Neural progenitor cell (in vitro differentiated cells): ENCODE data around the gene MAT2A. TPM values are rescaled to one million over a fixed set of nuclear protein-coding genes. Genes with fewer than 3 reads are reported as not detected.
A peak's percentile ranks its signal among the peaks of the same experiment; 100 is the strongest.

Source experiments
- DNase-seq: peaks from one replicate; pipeline ENCODE4 v3.0.0-alpha.2; 2016; ENCODE audit warnings: low spot score
- H2AFZ ChIP-seq: fragments of 200-600 bp; sonication (generic); replicated peaks from 2 replicates; pipeline ENCODE4 v1.6.1; 2016; ENCODE audit warnings: antibody characterized with exemption
- H3F3A ChIP-seq: fragments of 200-600 bp; sonication (generic); 2 replicates; pipeline ENCODE4 v1.6.1; 2016; ENCODE audit warnings: antibody characterized with exemption, low read depth
- H3K27ac ChIP-seq: fragments of 200-600 bp; sonication (generic); 2 replicates; pipeline ENCODE4 v1.5.1; 2016; ENCODE audit warnings: mild to moderate bottlenecking
- H3K27me3 ChIP-seq: fragments of 200-600 bp; sonication (generic); 2 replicates; pipeline ENCODE4 v1.6.1; 2016; ENCODE audit warnings: mild to moderate bottlenecking, moderate library complexity
- H3K36me3 ChIP-seq: fragments of 200-600 bp; sonication (generic); 2 replicates; pipeline ENCODE4 v1.5.1; 2016
- H3K4me1 ChIP-seq: fragments of 200-600 bp; sonication (generic); 2 replicates; pipeline ENCODE4 v1.6.1; 2016; ENCODE audit warnings: mixed run types
- H3K4me2 ChIP-seq: fragments of 200-600 bp; sonication (generic); 2 replicates; pipeline ENCODE4 v1.6.1; 2016
- H3K4me3 ChIP-seq: fragments of 200-600 bp; sonication (generic); 2 replicates; pipeline ENCODE4 v1.5.1; 2016
- H3K79me2 ChIP-seq: fragments of 200-600 bp; sonication (generic); 2 replicates; pipeline ENCODE4 v1.6.1; 2016; ENCODE audit warnings: low read depth
- H3K9ac ChIP-seq: fragments of 200-600 bp; sonication (generic); 2 replicates; pipeline ENCODE4 v1.6.1; 2016
- H3K9me3 ChIP-seq: fragments of 200-600 bp; sonication (generic); 2 replicates; pipeline ENCODE4 v1.5.1; 2016; ENCODE audit warnings: low read depth
- H4K20me1 ChIP-seq: fragments of 200-600 bp; sonication (generic); 2 replicates; pipeline ENCODE4 v1.6.1; 2016; ENCODE audit warnings: low read depth
- H3K27ac Mint-ChIP-seq: 3 replicates; pipeline ENCODE4 v1.8.0; 2021; ENCODE audit warnings: mixed read lengths
- H3K27me3 Mint-ChIP-seq: 2 replicates; pipeline ENCODE4 v1.8.0; 2022; ENCODE audit warnings: low read depth, mild to moderate bottlenecking, inconsistent platforms, moderate library complexity, mixed read lengths; ENCODE audit not compliant: insufficient read depth
- H3K36me3 Mint-ChIP-seq: 3 replicates; pipeline ENCODE4 v1.8.0; 2021; ENCODE audit warnings: mixed read lengths
- H3K4me1 Mint-ChIP-seq: 3 replicates; pipeline ENCODE4 v1.8.0; 2021; ENCODE audit warnings: mixed read lengths
- H3K4me3 Mint-ChIP-seq: 3 replicates; pipeline ENCODE4 v1.8.0; 2021; ENCODE audit warnings: mild to moderate bottlenecking, moderate library complexity, mixed read lengths
- H3K9me3 Mint-ChIP-seq: 3 replicates; pipeline ENCODE4 v1.8.0; 2020; ENCODE audit warnings: mixed read lengths
- EZH2 ChIP-seq: fragments of 200-600 bp; sonication (generic); IDR thresholded peaks from 2 replicates; pipeline ENCODE4 v1.6.1; 2017; ENCODE audit warnings: antibody characterized with exemption, mild to moderate bottlenecking, moderate library complexity
- EZH2phosphoT487 ChIP-seq: fragments of 200-600 bp; sonication (generic); IDR thresholded peaks from 2 replicates; pipeline ENCODE4 v1.6.1; 2017; ENCODE audit warnings: antibody characterized with exemption
- total RNA-seq: library from RNA; depleted of rRNA; stranded (reverse); fragments of >200 nt; gene quantifications from 2 replicates; pipeline ENCODE4 v1.2.3, GENCODE V29; 2015; ENCODE audit warnings: low replicate concordance
- TF ChIP-seq, protein P1 (sequence below): fragments of 200-600 bp; sonication (generic); IDR thresholded peaks from 2 replicates; pipeline ENCODE4 v1.5.1; 2017; ENCODE audit warnings: antibody characterized with exemption, mild to moderate bottlenecking

The MAT2A gene
- total RNA-seq, 1 donor from 2014 or later, result 221 TPM

DNA sequence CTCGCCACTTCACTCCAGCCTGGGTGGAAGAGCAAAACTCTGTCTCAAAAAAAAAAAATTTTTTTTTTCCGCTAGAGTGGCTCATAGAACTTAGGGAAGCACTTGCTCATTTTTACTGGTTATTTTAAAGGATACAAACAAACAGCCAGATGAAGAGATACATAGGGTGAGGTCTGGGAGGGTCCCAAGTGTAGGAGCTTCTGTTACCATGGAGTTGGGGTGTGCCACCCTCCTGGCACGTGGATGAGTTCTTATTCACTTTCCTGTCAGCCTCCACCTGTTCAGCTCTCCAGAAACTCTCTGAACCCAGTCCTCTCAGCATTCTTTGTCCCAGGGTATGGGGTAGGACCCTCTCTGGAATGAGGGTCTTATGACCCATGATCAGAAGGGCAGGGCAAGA is 4.9 kb upstream of the MAT2A start:
- H3K27me3 Mint-ChIP-seq, result peaks cover 3% of the 10 kb centered on the region
- no peak overlapping the region for H3K4me3 ChIP-seq

DNA sequence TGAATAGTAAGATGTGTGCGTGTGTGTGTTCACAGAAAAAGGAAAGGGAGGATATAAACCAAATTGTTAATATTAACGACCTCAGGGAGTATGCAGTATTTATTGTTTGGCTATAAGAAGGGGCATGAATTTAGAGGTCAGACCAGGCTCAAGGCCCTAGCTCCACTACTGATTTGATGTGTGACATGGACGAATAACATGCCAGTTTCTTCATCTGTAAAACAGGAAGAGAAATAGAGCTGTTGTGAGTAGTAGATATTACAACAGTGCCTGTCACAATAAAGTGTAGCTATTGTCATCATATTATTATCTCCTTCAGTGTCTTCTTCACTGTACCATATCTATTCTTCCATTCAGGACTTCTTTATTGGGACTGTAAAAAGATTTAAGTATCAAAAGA is 4.1 kb upstream of the MAT2A start:
- Mint-ChIP-seq H3K27me3 (peaks cover 4% of the 10 kb centered on the region), H3K36me3 (peaks cover 2% of the 10 kb centered on the region), H3K9me3 (peaks cover 4% of the 10 kb centered on the region), H3K4me3 (no peak overlapping the region), H3K4me1 (peaks cover 21% of the 10 kb centered on the region), H3K27ac (peak overlapping the region; percentile 18)
- peaks cover 17% of the 10 kb centered on the region for H3F3A ChIP-seq
- peaks cover 31% of the 10 kb centered on the region for H3K79me2 ChIP-seq
- H3K36me3 ChIP-seq, result no peaks in the 10 kb centered on the region
- peaks cover 17% of the 10 kb centered on the region for H3K4me1 ChIP-seq
- no peak for DNase-seq
- H3K4me2 ChIP-seq, result no peak overlapping the region
- H3K9ac ChIP-seq, result no peak overlapping the region
- H3K27me3 ChIP-seq, result no peaks in the 10 kb centered on the region
- no peaks in the 10 kb centered on the region for H3K9me3 ChIP-seq
- no peak overlapping the region for H3K4me3 ChIP-seq
- TF ChIP-seq EZH2phosphoT487 (no peak), EZH2 (no peak)
- TF ChIP-seq, protein P1, sequence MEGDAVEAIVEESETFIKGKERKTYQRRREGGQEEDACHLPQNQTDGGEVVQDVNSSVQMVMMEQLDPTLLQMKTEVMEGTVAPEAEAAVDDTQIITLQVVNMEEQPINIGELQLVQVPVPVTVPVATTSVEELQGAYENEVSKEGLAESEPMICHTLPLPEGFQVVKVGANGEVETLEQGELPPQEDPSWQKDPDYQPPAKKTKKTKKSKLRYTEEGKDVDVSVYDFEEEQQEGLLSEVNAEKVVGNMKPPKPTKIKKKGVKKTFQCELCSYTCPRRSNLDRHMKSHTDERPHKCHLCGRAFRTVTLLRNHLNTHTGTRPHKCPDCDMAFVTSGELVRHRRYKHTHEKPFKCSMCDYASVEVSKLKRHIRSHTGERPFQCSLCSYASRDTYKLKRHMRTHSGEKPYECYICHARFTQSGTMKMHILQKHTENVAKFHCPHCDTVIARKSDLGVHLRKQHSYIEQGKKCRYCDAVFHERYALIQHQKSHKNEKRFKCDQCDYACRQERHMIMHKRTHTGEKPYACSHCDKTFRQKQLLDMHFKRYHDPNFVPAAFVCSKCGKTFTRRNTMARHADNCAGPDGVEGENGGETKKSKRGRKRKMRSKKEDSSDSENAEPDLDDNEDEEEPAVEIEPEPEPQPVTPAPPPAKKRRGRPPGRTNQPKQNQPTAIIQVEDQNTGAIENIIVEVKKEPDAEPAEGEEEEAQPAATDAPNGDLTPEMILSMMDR, result no peak
- peaks cover 6% of the 10 kb centered on the region for H4K20me1 ChIP-seq
- H3K27ac ChIP-seq, result no peak overlapping the region
- H2AFZ ChIP-seq, result no peak overlapping the region

More for the DNA sequence above, 4.9 kb upstream of the MAT2A start:
- TF ChIP-seq EZH2 (no peak), EZH2phosphoT487 (no peak)
- TF ChIP-seq, protein P1, result no peak
- Histone ChIP-seq H3K27me3 (no peaks in the 10 kb centered on the region), H4K20me1 (no peaks in the 10 kb centered on the region), H3K9me3 (no peaks in the 10 kb centered on the region), H3K4me1 (peaks cover 17% of the 10 kb centered on the region), H3K27ac (no peak overlapping the region), H3K36me3 (no peaks in the 10 kb centered on the region), H3F3A (peaks cover 15% of the 10 kb centered on the region), H3K79me2 (peaks cover 23% of the 10 kb centered on the region), H2AFZ (no peak overlapping the region), H3K9ac (no peak overlapping the region), H3K4me2 (no peak overlapping the region)
- Mint-ChIP-seq H3K4me3 (no peak overlapping the region), H3K27ac (no peak overlapping the region), H3K9me3 (peaks cover 5% of the 10 kb centered on the region), H3K4me1 (peaks cover 21% of the 10 kb centered on the region), H3K36me3 (peaks cover 2% of the 10 kb centered on the region)
- DNase-seq, result no peak

DNA sequence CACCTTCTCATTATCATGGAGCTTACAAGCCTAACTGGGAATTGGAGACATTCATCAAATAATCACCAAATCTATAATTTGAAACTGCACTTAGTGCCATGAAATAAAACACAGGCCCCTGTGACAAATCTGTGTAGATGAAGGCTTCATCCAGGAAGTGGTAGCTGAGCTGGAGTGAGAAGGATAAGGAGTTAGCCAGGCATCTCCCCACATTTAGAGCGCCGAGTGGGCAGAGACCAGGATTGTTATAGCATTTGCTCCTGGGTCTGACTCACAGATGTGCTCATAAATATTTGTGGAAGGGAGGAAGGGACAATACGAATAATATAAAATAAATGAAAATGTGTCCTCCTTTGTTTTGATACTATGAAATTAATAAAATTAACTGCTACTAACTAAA is 2.5 kb upstream of the MAT2A start:
- Histone ChIP-seq H4K20me1 (peaks cover 22% of the 10 kb centered on the region), H3K36me3 (peaks cover 10% of the 10 kb centered on the region), H3K27ac (no peak overlapping the region), H3K4me3 (no peak overlapping the region), H3K4me1 (peaks cover 28% of the 10 kb centered on the region), H3K9me3 (no peaks in the 10 kb centered on the region), H3F3A (peaks cover 31% of the 10 kb centered on the region), H3K27me3 (no peaks in the 10 kb centered on the region), H2AFZ (no peak overlapping the region), H3K9ac (no peak overlapping the region), H3K4me2 (peak overlapping the region; percentile 89), H3K79me2 (peaks cover 47% of the 10 kb centered on the region)
- Mint-ChIP-seq H3K4me1 (peaks cover 35% of the 10 kb centered on the region), H3K36me3 (peaks cover 13% of the 10 kb centered on the region), H3K4me3 (no peak overlapping the region), H3K27me3 (peaks cover 4% of the 10 kb centered on the region), H3K27ac (no peak overlapping the region), H3K9me3 (no peaks in the 10 kb centered on the region)
- no peak for TF ChIP-seq EZH2
- TF ChIP-seq EZH2phosphoT487, result no peak
- TF ChIP-seq, protein P1, result no peak
- DNase-seq, result no peak
